HepG2 (cell line): ENCODE measurements around the gene NAA38.

Experiments
- ATF1 ChIP-seq: IDR thresholded peaks from 2 replicates; pipeline ENCODE4 v1.6.1; 2016; ENCODE audit warnings: mild to moderate bottlenecking, control low read depth
- ESRRA ChIP-seq: sonication (generic); formaldehyde crosslinking; IDR thresholded peaks from 2 replicates; pipeline ENCODE4 v1.5.1; 2020; ENCODE audit warnings: mild to moderate bottlenecking, low read depth, missing genetic modification reagents
- EZH2 ChIP-seq: conservative IDR thresholded peaks from 2 replicates; pipeline ENCODE4 v1.6.1; 2012; ENCODE audit warnings: mild to moderate bottlenecking, low read depth, low read length, moderate library complexity
- GLI4 ChIP-seq: sonication (generic); formaldehyde crosslinking; IDR thresholded peaks from 2 replicates; pipeline ENCODE4 v1.5.1; 2020; ENCODE audit warnings: missing genetic modification reagents, mild to moderate bottlenecking, moderate library complexity, borderline replicate concordance
- RAD51 ChIP-seq: fragments of 450-650 bp; IDR thresholded peaks from 2 replicates; pipeline ENCODE4 v1.6.1; 2016; ENCODE audit warnings: borderline replicate concordance
- ZNF605 ChIP-seq: sonication (generic); formaldehyde crosslinking; IDR thresholded peaks from 2 replicates; pipeline ENCODE4 v1.8.0; 2022; ENCODE audit warnings: mild to moderate bottlenecking, missing genetic modification reagents
- ZNF775 ChIP-seq: sonication (generic); formaldehyde crosslinking; IDR thresholded peaks from 2 replicates; pipeline ENCODE4 v1.4.0; 2020; ENCODE audit warnings: missing genetic modification reagents, mild to moderate bottlenecking, moderate library complexity, borderline replicate concordance
- TF ChIP-seq, protein P1 (sequence below): IDR thresholded peaks from 2 replicates; pipeline ENCODE4 v1.6.1; 2012; ENCODE audit warnings: low read length, improper control_type of control experiment
- TF ChIP-seq, protein P2 (sequence below): sonication (generic); formaldehyde crosslinking; IDR thresholded peaks from 2 replicates; pipeline ENCODE4 v1.5.0; 2020; ENCODE audit warnings: mild to moderate bottlenecking, missing genetic modification reagents, moderate library complexity

DNA sequence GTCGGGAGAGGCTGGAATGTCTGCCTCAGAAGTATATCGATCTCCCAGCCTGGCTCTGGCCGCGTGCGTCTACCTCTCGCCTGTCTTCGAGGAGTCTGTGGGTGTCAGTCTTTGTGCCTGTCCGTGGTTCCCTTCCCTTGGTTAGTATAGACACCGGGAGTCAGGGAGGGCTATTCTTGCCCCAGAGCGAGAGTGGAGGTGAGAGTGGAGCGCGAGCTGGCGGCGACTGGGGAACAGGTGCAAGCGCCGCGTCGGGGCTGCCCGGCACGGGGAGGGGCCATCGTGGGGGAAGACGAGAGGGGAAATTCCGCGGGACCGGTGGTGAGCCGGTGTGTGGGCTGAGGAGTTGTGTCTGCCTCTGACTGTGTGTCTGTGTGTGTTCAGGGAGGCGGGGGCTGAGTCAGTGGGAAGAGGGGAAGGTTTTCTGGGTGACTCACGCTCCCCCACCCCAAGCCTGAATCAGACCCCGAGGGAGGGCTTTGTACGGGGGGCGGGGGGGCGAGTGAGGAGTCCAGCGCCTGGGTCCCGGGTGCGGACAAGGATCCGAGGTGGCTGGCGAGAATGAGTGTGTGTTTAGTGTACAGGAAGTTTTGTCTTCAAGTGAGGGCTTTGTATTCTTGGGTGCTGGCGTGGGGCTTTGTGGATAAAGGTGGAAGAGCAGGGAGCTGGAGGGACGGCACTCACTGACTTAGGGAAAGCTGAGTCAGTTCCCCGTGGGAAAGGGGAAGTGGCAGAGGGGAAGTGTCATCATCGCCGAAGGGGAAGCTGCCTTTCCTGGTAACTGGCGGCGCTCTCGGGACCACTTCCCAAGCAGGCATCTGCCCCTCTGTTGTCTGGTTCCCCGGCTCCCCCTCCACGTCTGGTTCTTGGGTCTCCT is 14.7 kb downstream of the NAA38 start:
- no peak for TF ChIP-seq ATF1 (CRISPR knock-in tag)
- TF ChIP-seq, protein P1, sequence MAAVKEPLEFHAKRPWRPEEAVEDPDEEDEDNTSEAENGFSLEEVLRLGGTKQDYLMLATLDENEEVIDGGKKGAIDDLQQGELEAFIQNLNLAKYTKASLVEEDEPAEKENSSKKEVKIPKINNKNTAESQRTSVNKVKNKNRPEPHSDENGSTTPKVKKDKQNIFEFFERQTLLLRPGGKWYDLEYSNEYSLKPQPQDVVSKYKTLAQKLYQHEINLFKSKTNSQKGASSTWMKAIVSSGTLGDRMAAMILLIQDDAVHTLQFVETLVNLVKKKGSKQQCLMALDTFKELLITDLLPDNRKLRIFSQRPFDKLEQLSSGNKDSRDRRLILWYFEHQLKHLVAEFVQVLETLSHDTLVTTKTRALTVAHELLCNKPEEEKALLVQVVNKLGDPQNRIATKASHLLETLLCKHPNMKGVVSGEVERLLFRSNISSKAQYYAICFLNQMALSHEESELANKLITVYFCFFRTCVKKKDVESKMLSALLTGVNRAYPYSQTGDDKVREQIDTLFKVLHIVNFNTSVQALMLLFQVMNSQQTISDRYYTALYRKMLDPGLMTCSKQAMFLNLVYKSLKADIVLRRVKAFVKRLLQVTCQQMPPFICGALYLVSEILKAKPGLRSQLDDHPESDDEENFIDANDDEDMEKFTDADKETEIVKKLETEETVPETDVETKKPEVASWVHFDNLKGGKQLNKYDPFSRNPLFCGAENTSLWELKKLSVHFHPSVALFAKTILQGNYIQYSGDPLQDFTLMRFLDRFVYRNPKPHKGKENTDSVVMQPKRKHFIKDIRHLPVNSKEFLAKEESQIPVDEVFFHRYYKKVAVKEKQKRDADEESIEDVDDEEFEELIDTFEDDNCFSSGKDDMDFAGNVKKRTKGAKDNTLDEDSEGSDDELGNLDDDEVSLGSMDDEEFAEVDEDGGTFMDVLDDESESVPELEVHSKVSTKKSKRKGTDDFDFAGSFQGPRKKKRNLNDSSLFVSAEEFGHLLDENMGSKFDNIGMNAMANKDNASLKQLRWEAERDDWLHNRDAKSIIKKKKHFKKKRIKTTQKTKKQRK = no peak
- TF ChIP-seq, protein P2, sequence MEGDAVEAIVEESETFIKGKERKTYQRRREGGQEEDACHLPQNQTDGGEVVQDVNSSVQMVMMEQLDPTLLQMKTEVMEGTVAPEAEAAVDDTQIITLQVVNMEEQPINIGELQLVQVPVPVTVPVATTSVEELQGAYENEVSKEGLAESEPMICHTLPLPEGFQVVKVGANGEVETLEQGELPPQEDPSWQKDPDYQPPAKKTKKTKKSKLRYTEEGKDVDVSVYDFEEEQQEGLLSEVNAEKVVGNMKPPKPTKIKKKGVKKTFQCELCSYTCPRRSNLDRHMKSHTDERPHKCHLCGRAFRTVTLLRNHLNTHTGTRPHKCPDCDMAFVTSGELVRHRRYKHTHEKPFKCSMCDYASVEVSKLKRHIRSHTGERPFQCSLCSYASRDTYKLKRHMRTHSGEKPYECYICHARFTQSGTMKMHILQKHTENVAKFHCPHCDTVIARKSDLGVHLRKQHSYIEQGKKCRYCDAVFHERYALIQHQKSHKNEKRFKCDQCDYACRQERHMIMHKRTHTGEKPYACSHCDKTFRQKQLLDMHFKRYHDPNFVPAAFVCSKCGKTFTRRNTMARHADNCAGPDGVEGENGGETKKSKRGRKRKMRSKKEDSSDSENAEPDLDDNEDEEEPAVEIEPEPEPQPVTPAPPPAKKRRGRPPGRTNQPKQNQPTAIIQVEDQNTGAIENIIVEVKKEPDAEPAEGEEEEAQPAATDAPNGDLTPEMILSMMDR (CRISPR knock-in tag) = no peak
- no peak for TF ChIP-seq ZNF775
- no peak for TF ChIP-seq ESRRA (CRISPR knock-in tag)
- TF ChIP-seq ZNF605 (CRISPR knock-in tag) = no peak
- TF ChIP-seq EZH2 = no peak
- no peak for TF ChIP-seq RAD51
- TF ChIP-seq GLI4 = no peak
